Testis (tissue), 3 donors: ENCODE results near the gene PCSK6. TPM values are rescaled to one million over a fixed set of nuclear protein-coding genes. Genes with fewer than 3 reads are reported as not detected.

Experiments used
- DNase-seq: peaks from one replicate; pipeline ENCODE4 v3.0.0-alpha.2; 2019
- H3K27ac ChIP-seq, 2 donors: fragments of 200-600 bp; sonication (generic); one replicate each; pipeline ENCODE4 v1.5.1; 2019
- H3K27me3 ChIP-seq: fragments of 200-600 bp; sonication (generic); one replicate; pipeline ENCODE4 v1.5.1; 2019
- H3K36me3 ChIP-seq: fragments of 200-600 bp; sonication (generic); one replicate; pipeline ENCODE4 v1.5.1; 2017; ENCODE audit warnings: low read depth; ENCODE audit errors: missing control alignments
- H3K4me1 ChIP-seq: fragments of 200-600 bp; sonication (generic); one replicate; pipeline ENCODE4 v1.5.1; 2019
- H3K4me3 ChIP-seq, 2 donors: fragments of 200-600 bp; sonication (generic); one replicate each; pipeline ENCODE4 v1.5.1; 2017 to 2019
- H3K9me3 ChIP-seq: fragments of 200-600 bp; sonication (generic); one replicate; pipeline ENCODE4 v1.5.1; 2017
- CTCF ChIP-seq, 3 experiments: fragments of 450-650 bp in 2 of 3; fragments of 200-600 bp in 1 of 3; sonication (generic) in 1 of 3; IDR thresholded peaks; one replicate each; pipeline ENCODE4 v1.5.1; 2016 to 2019; ENCODE audit warnings: antibody characterized with exemption in 3 of 3, mild to moderate bottlenecking in 2 of 3, moderate library complexity in 1 of 3
- POLR2A ChIP-seq: fragments of 450-650 bp; IDR thresholded peaks from one replicate; pipeline ENCODE4 v1.6.1; 2017; ENCODE audit warnings: antibody characterized with exemption, mild to moderate bottlenecking, moderate library complexity
- WGBS, 2 donors: methylation state at CpG; one replicate each; pipeline ENCODE4 v1.1.5; 2018; 5-methylcytosine and 5-hydroxymethylcytosine counted together
- intact Hi-C: fragments of 100-400 bp; cut with DNase I; formaldehyde crosslinking; loops from one replicate; pipeline ENCODE4 v1.15.1; 2023; ENCODE audit warnings: low total_unique reads
- polyA plus RNA-seq: library from polyadenylated mRNA; stranded (reverse); fragments of 350-450 nt; fragmentation: Illumina TruSeq; extraction: RNeasy Lipid Tissue Mini Kit (QIAGEN cat#74804); gene quantifications from one replicate; pipeline ENCODE4 v1.2.3, GENCODE V29; 2014; ENCODE audit warnings: low read depth, low replicate concordance; ENCODE audit not compliant: insufficient read depth
- total RNA-seq, 2 donors: library from RNA; depleted of rRNA; stranded (reverse); fragments of >200 nt; gene quantifications; one replicate each; pipeline ENCODE4 v1.2.3, GENCODE V29; 2016

PCSK6 gene
- total and polyA plus RNA-seq, 3 donors from 2014 or later, result 43.9 to 156 (median 95.4) TPM

- Histone ChIP-seq H3K9me3 (no peaks in the 10 kb centered on the region), H3K4me3 (no peak overlapping the region), H3K36me3 (no peaks in the 10 kb centered on the region), H3K27me3 (no peaks in the 10 kb centered on the region), H3K27ac (no peak overlapping the region), H3K4me1 (no peaks in the 10 kb centered on the region)
- WGBS, 2 donors, result 52 to 69% methylated on average over 8 to 11 of the region's 11 CpGs
- intact Hi-C loops, result no loop called here
- DNase-seq, result no peak
- TF ChIP-seq CTCF (IDR thresholded peaks at IDR 0.05) (no peak), POLR2A (no peak)
Observed at GRCh38 chr15:101499863-101500713, 10.6 kb upstream of the PCSK6 start.

GRCh38 chr15:101498717-101499480 is 9.4 kb upstream of the PCSK6 start:
- WGBS, 2 donors, result 73 to 77% methylated on average over 14 of the region's 14 CpGs
- Histone ChIP-seq H3K4me3 (no peak overlapping the region), H3K27ac (no peak overlapping the region), H3K4me1 (no peaks in the 10 kb centered on the region), H3K9me3 (no peaks in the 10 kb centered on the region), H3K27me3 (no peaks in the 10 kb centered on the region), H3K36me3 (no peaks in the 10 kb centered on the region)
- intact Hi-C loops, result no loop called here
- TF ChIP-seq CTCF (IDR thresholded peaks at IDR 0.05) (no peak), POLR2A (no peak)
- no peak for DNase-seq

- no peaks in the 10 kb centered on the region for H3K4me1 ChIP-seq
- H3K9me3 ChIP-seq, result no peaks in the 10 kb centered on the region
- intact Hi-C loops, result no loop called here
- no peaks in the 10 kb centered on the region for H3K27me3 ChIP-seq
- DNase-seq, result no peak
- H3K27ac ChIP-seq, result no peak overlapping the region
- TF ChIP-seq CTCF (IDR thresholded peaks at IDR 0.05), result no peak
- TF ChIP-seq POLR2A, result no peak
- WGBS, 2 donors, result 81 to 89% methylated on average over 8 to 9 of the region's 9 CpGs
- H3K36me3 ChIP-seq, result no peaks in the 10 kb centered on the region
- no peak overlapping the region for H3K4me3 ChIP-seq
Observed at GRCh38 chr15:101498076-101498716, 8.7 kb upstream of the PCSK6 start.

- Histone ChIP-seq H3K4me3 (no peak overlapping the region), H3K27me3 (no peaks in the 10 kb centered on the region), H3K4me1 (peaks cover 2% of the 10 kb centered on the region), H3K27ac (no peak overlapping the region), H3K36me3 (no peaks in the 10 kb centered on the region), H3K9me3 (no peaks in the 10 kb centered on the region)
- DNase-seq, result no peak
- TF ChIP-seq CTCF (IDR thresholded peaks at IDR 0.05) (no peak), POLR2A (no peak)
- WGBS, 2 donors, result 92 to 94% methylated on average over 20 of the region's 20 CpGs
- intact Hi-C loops, result no loop called here
Observed at GRCh38 chr15:101497484-101498034, 8.1 kb upstream of the PCSK6 start.
